H1 (cell line): ENCODE results near the gene CA10.

Experiments used
- BACH1 ChIP-seq: IDR thresholded peaks from 2 replicates; pipeline ENCODE4 v1.6.1; 2012; ENCODE audit warnings: low read length, improper control_type of control experiment
- CBX5 ChIP-seq: fragments of 300-800, 300-1000 bp; sonication (generic); IDR thresholded peaks from 2 replicates; pipeline ENCODE4 v1.7.1; 2016; ENCODE audit warnings: antibody characterized with exemption, low read length, low read depth
- CHD1 ChIP-seq: IDR thresholded peaks from 2 replicates; pipeline ENCODE4 v1.6.1; 2012; ENCODE audit warnings: low read depth, low read length, improper control_type of control experiment
- CHD2 ChIP-seq: IDR thresholded peaks from 2 replicates; pipeline ENCODE4 v1.6.1; 2012; ENCODE audit warnings: low read length, improper control_type of control experiment
- CTCF ChIP-seq, 3 experiments: IDR thresholded peaks; 1 replicate in 2 of 3; 2 replicates in 1 of 3; pipeline versions ENCODE4 v1.5.1 to v1.6.1; 2011; ENCODE audit warnings: low read length in 3 of 3, mild to moderate bottlenecking in 3 of 3, inconsistent platforms in 2 of 3, low read depth in 1 of 3, moderate library complexity in 1 of 3; ENCODE audit not compliant: insufficient read depth in 1 of 3; ENCODE audit errors: control extremely low read depth in 1 of 3
- EP300 ChIP-seq, 2 experiments: IDR thresholded peaks; 1 replicate in 1 of 2; 2 replicates in 1 of 2; pipeline ENCODE4 v1.6.1; 2011 to 2012; ENCODE audit warnings: low read depth in 2 of 2, low read length in 2 of 2, mild to moderate bottlenecking in 2 of 2, borderline replicate concordance in 1 of 2, inconsistent platforms in 1 of 2, moderate library complexity in 1 of 2
- EZH2 ChIP-seq: fragments of 200-600 bp; sonication (generic); IDR thresholded peaks from 2 replicates; pipeline ENCODE4 v1.7.1; 2012; ENCODE audit warnings: low read depth, mild to moderate bottlenecking, moderate library complexity, low read length, inconsistent platforms; ENCODE audit not compliant: severe bottlenecking
- FOSL1 ChIP-seq: IDR thresholded peaks from 2 replicates; pipeline ENCODE4 v1.6.1; 2011; ENCODE audit warnings: mild to moderate bottlenecking, low read depth, low read length, moderate library complexity; ENCODE audit not compliant: insufficient read depth
- JUN ChIP-seq: IDR thresholded peaks from 2 replicates; pipeline ENCODE4 v1.6.1; 2011; ENCODE audit warnings: low read depth, mild to moderate bottlenecking, improper control_type of control experiment, low read length
- NRF1 ChIP-seq: IDR thresholded peaks from 2 replicates; pipeline ENCODE4 v1.6.1; 2011; ENCODE audit warnings: mild to moderate bottlenecking, low read depth, low read length, improper control_type of control experiment
- POLR2AphosphoS5 ChIP-seq: IDR thresholded peaks from 2 replicates; pipeline ENCODE4 v1.6.1; 2011; ENCODE audit warnings: low read depth, low read length
- POU5F1 ChIP-seq: IDR thresholded peaks from 2 replicates; pipeline ENCODE4 v1.6.1; 2011; ENCODE audit warnings: low read depth, mild to moderate bottlenecking, low read length, moderate library complexity
- RNF2 ChIP-seq: fragments of 200-900, 300-1000 bp; sonication (generic); IDR thresholded peaks from 2 replicates; pipeline ENCODE4 v1.7.1; 2016; ENCODE audit warnings: borderline replicate concordance, low read depth, mild to moderate bottlenecking, antibody characterized with exemption, low read length; ENCODE audit not compliant: poor library complexity, severe bottlenecking; ENCODE audit errors: missing control alignments
- SIX5 ChIP-seq: IDR thresholded peaks from 2 replicates; pipeline ENCODE4 v1.6.1; 2011; ENCODE audit warnings: mild to moderate bottlenecking, low read depth, low read length

- TF ChIP-seq CTCF (IDR thresholded peaks at IDR 0.05; ENCODE audit: control extremely low read depth in 1 of 3, insufficient read depth in 1 of 3, low read depth in 1 of 3, low read length in 3 of 3) (no peak), EZH2 (no peak), CBX5 (no peak), POU5F1 (no peak), EP300 (IDR thresholded peaks at IDR 0.05; ENCODE audit: borderline replicate concordance in 1 of 2, low read depth in 2 of 2, low read length in 2 of 2) (no peak), NRF1 (no peak), CHD1 (no peak), JUN (no peak), SIX5 (no peak), FOSL1 (no peak), POLR2AphosphoS5 (no peak), CHD2 (no peak), RNF2 (no peak), BACH1 (no peak)
Observed at GRCh38 chr17:51674579-51675255, 483.8 kb downstream of the CA10 start.
